ENCODE data around the gene SLC35G6.

DNA sequence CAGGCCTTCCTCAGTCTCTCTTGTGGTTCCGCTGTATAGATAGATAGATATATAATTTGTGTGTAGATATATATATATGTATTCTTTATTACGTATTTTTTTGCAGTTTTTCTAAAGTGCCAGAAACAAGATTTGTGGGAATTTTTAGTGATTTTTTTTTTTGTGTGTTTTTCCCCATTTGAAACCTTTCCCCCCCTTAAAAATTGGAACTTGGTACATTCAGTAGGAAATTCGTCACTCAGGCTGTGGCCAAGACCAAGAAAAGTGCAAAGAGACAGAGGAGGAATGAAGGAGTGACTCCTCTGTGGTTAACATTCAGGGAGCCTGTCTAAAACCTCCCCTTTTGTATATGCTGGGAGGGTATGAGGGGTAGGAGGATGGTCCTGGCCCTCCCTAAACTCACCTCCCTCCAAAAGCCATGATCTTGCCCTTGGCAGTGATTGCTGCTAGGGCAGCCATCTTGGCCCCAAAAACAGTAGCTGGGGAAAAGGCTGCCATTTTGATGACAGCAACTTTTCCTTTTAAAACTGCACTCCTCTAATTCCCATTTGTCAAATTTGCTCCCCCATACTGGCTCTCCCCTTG, 21.2 kb upstream of the SLC35G6 start:
- TF ChIP-seq, protein P1, sequence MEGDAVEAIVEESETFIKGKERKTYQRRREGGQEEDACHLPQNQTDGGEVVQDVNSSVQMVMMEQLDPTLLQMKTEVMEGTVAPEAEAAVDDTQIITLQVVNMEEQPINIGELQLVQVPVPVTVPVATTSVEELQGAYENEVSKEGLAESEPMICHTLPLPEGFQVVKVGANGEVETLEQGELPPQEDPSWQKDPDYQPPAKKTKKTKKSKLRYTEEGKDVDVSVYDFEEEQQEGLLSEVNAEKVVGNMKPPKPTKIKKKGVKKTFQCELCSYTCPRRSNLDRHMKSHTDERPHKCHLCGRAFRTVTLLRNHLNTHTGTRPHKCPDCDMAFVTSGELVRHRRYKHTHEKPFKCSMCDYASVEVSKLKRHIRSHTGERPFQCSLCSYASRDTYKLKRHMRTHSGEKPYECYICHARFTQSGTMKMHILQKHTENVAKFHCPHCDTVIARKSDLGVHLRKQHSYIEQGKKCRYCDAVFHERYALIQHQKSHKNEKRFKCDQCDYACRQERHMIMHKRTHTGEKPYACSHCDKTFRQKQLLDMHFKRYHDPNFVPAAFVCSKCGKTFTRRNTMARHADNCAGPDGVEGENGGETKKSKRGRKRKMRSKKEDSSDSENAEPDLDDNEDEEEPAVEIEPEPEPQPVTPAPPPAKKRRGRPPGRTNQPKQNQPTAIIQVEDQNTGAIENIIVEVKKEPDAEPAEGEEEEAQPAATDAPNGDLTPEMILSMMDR (IDR thresholded peaks at IDR 0.05), result no peak
- TF ChIP-seq POLR2A (IDR thresholded peaks at IDR 0.05), result no peak

All from ovary (tissue), 3 donors.